Body of pancreas (tissue), 4 donors: ENCODE measurements around the gene PSMD3.

Source experiments
- CTCF ChIP-seq, 7 experiments: fragments of 450-650 bp in 4 of 7; fragments of 200-600 bp in 3 of 7; sonication (generic) in 3 of 7; IDR thresholded peaks; one replicate each; pipeline ENCODE4 v1.5.1; 2016 to 2019; ENCODE audit warnings: antibody characterized with exemption in 7 of 7
- POLR2A ChIP-seq, 3 donors: fragments of 450-650 bp; IDR thresholded peaks; one replicate each; pipeline ENCODE4 v1.6.1; 2016; ENCODE audit warnings: antibody characterized with exemption in 3 of 3, mild to moderate bottlenecking in 2 of 3

- TF ChIP-seq CTCF (IDR thresholded peaks at IDR 0.05), result no peak
- peak in 2 of 3 donors; percentile 16 to 49 for TF ChIP-seq POLR2A (IDR thresholded peaks at IDR 0.05)
These were observed 27.7 kb upstream of the PSMD3 start for GRCh38 chr17:39952680-39953470.
